Stimulated activated CD8-positive, alpha-beta memory T cell treated with anti-CD3 and anti-CD28 coated beads, Interleukin-12 subunit alpha, Interleukin-12 subunit beta, amount 100 ng/mL, for 24 hours (primary cell): ENCODE measurements around the gene LRP5.
"Not testable (repeated sequence)": the region's sequence is repeated elsewhere in the genome, so short reads cannot be mapped to it uniquely, and the experiment has no call there.

Experiments used
- DNase-seq: peaks from one replicate; pipeline ENCODE4 v3.0.0-alpha.2; 2020; ENCODE audit errors: extremely low read depth

LRP5 gene

GRCh38 chr11:68469122-68469521 lies 156.7 kb downstream of the LRP5 start:
- DNase-seq, result no peak

DNA sequence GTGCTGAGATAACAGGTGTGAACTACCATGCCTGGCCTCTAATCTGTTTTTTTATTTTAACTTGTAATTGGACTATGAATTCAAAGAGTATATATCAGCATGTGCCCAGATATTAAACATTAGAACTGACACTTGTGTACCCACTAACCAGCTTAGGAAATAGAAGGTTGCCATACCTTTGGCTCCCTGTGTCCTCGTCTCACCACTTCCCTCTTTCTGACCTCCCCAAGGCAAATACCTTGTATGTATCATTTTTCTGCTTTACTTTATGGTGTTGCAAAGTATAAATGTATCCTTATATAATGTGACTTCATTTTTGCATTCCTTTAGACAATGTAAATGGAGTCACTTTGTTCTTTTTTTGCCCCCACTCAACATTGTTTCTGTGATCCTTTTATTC lies 157.3 kb downstream of the LRP5 start:
- DNase-seq, result no peak

DNA sequence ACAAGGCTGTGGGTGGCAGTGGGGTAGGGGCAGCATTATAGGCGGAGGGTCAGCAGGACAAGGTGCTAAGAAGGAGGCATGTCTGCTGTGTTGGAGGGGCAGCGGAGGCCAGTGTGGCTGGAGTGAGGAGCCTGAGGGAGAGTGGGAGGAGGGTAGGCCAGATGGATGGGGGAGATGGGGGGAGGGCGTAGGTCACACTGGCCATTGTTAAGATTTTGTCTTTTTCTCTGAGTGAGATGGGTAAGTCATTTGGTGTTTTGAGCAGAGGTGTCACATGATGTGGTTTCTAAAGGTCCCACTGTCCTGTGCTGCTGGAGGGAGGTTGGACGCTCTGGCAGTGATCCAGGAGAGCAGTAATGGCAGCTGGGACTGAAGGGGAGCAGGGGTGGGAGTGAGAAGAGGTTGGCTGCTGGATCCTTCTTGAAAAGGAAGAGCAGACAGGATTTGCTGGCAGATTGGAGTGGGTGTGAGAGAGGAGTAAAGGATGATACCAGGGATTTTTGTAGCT lies 158.0 kb downstream of the LRP5 start:
- no peak for DNase-seq

DNA sequence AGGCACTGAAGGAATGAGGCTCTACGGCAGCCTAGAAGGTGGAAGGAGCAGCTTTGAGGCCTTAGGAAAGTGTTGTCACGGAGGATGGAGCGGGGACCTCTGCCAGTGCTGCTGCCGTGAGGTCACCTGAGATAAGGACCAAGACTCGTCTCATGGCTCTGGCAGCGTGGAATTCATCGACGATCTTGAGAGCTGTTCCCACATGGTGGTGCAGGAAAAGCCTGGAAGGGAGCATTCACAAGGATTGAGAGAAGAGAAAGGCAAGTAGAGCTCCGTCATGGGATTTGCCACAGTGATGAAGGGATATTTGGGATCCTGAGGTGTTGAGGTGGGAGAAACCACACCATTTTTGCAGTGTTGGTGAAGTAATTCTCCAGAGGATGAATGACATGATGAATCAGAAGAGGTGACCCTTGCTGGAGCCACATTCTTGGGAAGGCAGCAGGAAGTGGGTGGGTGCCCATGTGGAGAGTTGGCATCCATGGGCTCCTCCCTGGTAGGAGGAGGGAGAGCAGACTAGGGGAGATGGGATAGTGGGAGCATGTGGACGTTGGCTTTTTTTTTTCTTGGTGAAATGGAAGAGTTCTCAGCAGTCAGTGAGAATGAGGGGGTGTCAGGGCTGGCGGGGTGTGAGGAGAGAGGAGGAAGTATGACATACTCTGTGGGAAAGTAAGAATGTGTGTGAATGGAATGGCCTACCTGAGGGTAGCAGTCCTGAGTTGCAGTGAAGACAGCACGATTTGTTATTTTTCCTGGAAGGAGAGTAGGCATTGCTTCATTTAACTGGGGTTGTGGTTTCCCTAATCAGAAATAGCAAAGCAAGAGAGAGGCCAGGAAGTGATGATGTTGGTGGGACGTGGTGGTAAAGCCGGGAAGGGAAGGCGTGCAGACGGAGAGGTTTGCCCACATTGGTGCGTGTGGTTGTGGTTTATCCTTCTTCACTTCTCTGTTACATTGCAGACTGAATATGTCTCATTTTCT lies 159.3 kb downstream of the LRP5 start:
- DNase-seq, result no peak

GRCh38 chr11:68472778-68473177 lies 160.4 kb downstream of the LRP5 start:
- DNase-seq, result no peak

- no peak for DNase-seq
Observed at GRCh38 chr11:68473693-68474092, 161.3 kb downstream of the LRP5 start.

DNA sequence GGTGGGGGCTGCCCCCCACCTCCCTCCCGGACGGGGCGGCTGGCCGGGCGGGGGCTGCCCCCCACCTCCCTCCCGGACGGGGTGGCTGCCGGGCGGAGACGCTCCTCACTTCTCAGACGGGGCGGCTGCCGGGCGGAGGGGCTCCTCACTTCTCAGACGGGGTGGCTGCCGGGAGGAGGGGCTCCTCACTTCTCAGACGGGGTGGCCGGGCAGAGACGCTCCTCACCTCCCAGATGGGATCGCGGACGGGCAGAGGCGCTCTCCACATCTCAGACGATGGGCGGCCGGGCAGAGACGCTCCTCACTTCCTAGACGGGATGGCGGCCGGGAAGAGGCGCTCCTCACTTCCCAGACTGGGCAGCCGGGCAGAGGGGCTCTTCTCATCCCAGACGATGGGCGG lies 163.2 kb downstream of the LRP5 start:
- DNase-seq, result not testable (repeated sequence)

DNA sequence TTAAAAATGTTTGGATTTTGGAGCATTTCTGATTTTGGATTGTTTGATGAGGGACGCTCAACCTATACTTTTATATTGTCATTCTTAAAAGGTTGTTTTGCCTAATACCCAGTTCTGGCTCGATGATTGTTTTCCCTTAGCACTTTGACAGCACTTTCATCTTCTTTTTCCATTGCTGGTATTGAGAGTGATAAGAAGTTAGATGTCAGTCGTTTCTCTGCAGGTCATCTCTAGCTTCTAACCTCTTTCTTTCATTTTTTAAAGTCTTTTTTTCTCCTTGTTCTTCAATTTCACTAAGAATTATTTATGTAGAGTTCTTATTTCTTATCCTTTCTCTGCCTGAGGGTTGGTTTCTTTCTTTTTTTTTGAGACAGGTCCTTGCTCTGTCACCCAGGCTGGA lies 167.0 kb downstream of the LRP5 start:
- DNase-seq, result no peak

GRCh38 chr11:68480193-68480592 lies 167.8 kb downstream of the LRP5 start:
- DNase-seq, result no peak

- no peak for DNase-seq
Observed at GRCh38 chr11:68480852-68481510, 168.6 kb downstream of the LRP5 start.

DNA sequence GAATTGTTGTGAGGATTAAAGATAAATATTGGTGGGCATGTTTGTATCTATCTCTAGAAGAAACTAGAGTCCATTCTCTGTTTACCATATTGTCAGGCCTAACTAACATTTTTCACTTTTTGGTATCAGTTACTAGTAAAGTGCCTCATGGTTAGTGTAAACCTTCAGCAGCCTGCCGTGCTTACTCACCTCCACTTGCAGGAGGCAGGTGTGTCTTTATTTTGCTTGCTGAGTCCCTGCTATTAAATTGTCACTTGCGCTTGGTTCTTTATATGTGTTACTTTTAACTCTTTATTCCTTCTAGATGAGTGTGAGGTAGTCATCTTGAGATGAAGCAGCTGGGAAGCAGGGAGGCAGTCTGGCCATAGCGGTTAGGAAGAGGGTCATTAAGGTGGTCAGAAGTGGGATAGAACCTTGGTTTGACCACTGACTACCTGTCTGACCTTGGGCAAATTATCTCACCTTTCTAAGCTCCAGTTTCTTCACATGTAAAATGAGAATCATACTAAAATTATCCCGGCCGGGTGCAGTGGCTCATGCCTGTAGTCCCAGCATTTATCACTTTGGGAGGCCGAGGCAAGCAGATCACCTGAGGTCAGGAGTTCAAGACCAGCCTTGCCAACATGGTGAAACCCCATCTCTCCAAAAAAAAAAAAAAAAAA lies 169.3 kb downstream of the LRP5 start:
- no peak for DNase-seq

DNA sequence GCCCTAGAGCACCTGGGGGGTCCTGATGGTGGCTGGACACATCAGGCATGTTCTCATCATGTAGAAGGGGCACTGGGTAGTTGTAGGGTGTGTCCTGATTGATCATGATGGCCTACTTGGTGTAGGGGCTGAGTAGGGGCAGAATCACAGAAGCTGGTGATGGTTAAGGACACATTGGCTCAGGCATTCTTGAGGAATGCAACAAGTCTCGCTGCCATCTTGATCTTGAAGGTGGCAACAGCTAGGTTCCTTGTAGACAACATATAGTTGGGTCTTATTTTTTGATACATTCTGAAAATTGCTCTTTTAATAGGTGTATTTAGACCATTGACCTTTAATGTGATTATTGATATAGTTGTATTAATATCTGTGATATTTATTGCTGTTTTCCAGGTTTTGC lies 176.2 kb downstream of the LRP5 start:
- DNase-seq, result no peak

DNA sequence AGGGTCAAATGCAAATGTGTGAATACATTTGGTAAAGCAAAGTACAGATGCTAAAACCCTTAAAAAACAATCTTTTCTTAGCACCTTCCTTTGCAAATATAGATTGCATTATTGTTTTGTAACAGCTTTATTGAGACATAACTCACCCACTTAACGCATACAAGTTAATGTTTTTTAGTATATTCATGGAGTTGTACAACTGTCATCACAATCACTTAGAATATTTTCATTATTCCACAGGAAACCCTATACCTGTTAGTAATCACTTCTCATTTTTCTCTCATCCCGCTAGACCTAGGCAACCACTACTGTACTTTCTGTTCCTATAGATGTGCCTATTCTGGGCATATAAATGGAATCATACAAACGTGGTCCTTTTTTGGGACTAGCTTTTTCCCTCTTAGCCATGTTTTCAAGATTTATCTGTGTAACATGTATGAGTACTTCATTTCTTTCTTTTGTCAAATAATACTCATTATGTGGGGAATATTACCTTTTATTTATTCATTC lies 182.9 kb downstream of the LRP5 start:
- DNase-seq, result no peak

GRCh38 chr11:68495872-68496271 lies 183.5 kb downstream of the LRP5 start:
- DNase-seq, result no peak

GRCh38 chr11:68497761-68498160 lies 185.4 kb downstream of the LRP5 start:
- DNase-seq, result no peak

- no peak for DNase-seq
Observed at GRCh38 chr11:68498321-68498720, 185.9 kb downstream of the LRP5 start.
